Measurements from ENCODE around the gene APC2.

- no peak for TF ChIP-seq TEAD4 (CRISPR knock-in tag; IDR thresholded peaks at IDR 0.05)
- TF ChIP-seq, protein P1, sequence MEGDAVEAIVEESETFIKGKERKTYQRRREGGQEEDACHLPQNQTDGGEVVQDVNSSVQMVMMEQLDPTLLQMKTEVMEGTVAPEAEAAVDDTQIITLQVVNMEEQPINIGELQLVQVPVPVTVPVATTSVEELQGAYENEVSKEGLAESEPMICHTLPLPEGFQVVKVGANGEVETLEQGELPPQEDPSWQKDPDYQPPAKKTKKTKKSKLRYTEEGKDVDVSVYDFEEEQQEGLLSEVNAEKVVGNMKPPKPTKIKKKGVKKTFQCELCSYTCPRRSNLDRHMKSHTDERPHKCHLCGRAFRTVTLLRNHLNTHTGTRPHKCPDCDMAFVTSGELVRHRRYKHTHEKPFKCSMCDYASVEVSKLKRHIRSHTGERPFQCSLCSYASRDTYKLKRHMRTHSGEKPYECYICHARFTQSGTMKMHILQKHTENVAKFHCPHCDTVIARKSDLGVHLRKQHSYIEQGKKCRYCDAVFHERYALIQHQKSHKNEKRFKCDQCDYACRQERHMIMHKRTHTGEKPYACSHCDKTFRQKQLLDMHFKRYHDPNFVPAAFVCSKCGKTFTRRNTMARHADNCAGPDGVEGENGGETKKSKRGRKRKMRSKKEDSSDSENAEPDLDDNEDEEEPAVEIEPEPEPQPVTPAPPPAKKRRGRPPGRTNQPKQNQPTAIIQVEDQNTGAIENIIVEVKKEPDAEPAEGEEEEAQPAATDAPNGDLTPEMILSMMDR (IDR thresholded peaks at IDR 0.05), result no peak
- no peak for TF ChIP-seq PRDM15 (CRISPR knock-in tag; IDR thresholded peaks at IDR 0.05)
- TF ChIP-seq NFE2L1 (CRISPR knock-in tag; IDR thresholded peaks at IDR 0.05), result no peak
- TF ChIP-seq, protein P2, sequence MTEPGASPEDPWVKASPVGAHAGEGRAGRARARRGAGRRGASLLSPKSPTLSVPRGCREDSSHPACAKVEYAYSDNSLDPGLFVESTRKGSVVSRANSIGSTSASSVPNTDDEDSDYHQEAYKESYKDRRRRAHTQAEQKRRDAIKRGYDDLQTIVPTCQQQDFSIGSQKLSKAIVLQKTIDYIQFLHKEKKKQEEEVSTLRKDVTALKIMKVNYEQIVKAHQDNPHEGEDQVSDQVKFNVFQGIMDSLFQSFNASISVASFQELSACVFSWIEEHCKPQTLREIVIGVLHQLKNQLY (CRISPR knock-in tag; IDR thresholded peaks at IDR 0.05), result no peak
- no peak for TF ChIP-seq ESRRA (CRISPR knock-in tag; IDR thresholded peaks at IDR 0.05; ENCODE audit: borderline replicate concordance)
- TF ChIP-seq NFYB (CRISPR knock-in tag; conservative IDR thresholded peaks at IDR 0.05; ENCODE audit: low read depth), result no peak
- TF ChIP-seq JUN (CRISPR knock-in tag; IDR thresholded peaks at IDR 0.05), result no peak
- TF ChIP-seq ZSCAN18 (CRISPR knock-in tag; IDR thresholded peaks at IDR 0.05), result no peak
- TF ChIP-seq NR3C1 (CRISPR knock-in tag; conservative IDR thresholded peaks at IDR 0.05; ENCODE audit: low read depth), result no peak
- TF ChIP-seq JAZF1 (CRISPR knock-in tag; IDR thresholded peaks at IDR 0.05), result no peak
- no peak for TF ChIP-seq KAT7 (CRISPR knock-in tag; IDR thresholded peaks at IDR 0.05; ENCODE audit: borderline replicate concordance)
Observed at GRCh38 chr19:1445932-1446712, 3.8 kb upstream of the APC2 start.

All from WTC11 (cell line).